Kidney (tissue), 14 donors: Measurements from ENCODE around the gene CHAMP1. TPM values are rescaled to one million over a fixed set of nuclear protein-coding genes. Genes with fewer than 3 reads are reported as not detected.

Source experiments
- DNase-seq, 5 donors: peaks; one replicate each; pipeline ENCODE4 v3.0.0-alpha.2; 2013 to 2020
- FAIRE-seq: peaks from 2 replicates; lab custom pipeline; 2012; peaks lifted over from hg19 to GRCh38; lab: Jason Lieb, UNC
- H3K27ac ChIP-seq, 2 donors: one replicate each; pipeline ENCODE4 v1.7.0; 2013; ENCODE audit warnings: low read depth in 2 of 2, low read length in 2 of 2, inconsistent platforms in 1 of 2
- H3K27me3 ChIP-seq: one replicate; pipeline ENCODE4 v1.7.1; 2013; ENCODE audit warnings: low read length, inconsistent platforms; ENCODE audit not compliant: control insufficient read depth, insufficient read depth
- H3K36me3 ChIP-seq, 3 donors: one replicate each; pipeline versions ENCODE4 v1.7.0 to v1.7.1; 2013; ENCODE audit warnings: low read length in 3 of 3, control low read depth in 1 of 3, inconsistent platforms in 1 of 3; ENCODE audit not compliant: insufficient read depth in 3 of 3, control insufficient read depth in 2 of 3
- H3K4me1 ChIP-seq, 3 donors: one replicate each; pipeline versions ENCODE4 v1.7.0 to v1.7.1; 2013; ENCODE audit warnings: low read length in 3 of 3, inconsistent platforms in 1 of 3, low read depth in 1 of 3; ENCODE audit not compliant: control insufficient read depth in 2 of 3, insufficient read depth in 2 of 3
- H3K4me3 ChIP-seq, 3 donors: one replicate each; pipeline versions ENCODE4 v1.7.0 to v1.8.1; 2013; ENCODE audit warnings: low read length in 3 of 3, control low read depth in 1 of 3, inconsistent platforms in 1 of 3
- H3K9ac ChIP-seq, 3 donors: one replicate each; pipeline versions ENCODE4 v1.7.0 to v1.7.1; 2013; ENCODE audit warnings: low read length in 3 of 3, control low read depth in 1 of 3, inconsistent platforms in 1 of 3
- H3K9me3 ChIP-seq, 3 donors: one replicate each; pipeline versions ENCODE4 v1.7.0 to v1.7.1; 2013; ENCODE audit warnings: low read length in 3 of 3, control low read depth in 1 of 3, inconsistent platforms in 1 of 3; ENCODE audit not compliant: control insufficient read depth in 2 of 3, insufficient read depth in 1 of 3
- intact Hi-C: fragments of 100-400 bp; cut with DNase I; formaldehyde crosslinking; loops from one replicate; pipeline ENCODE4 v1.11.1; 2022
- polyA plus RNA-seq: library from polyadenylated mRNA; stranded (reverse); fragments of 350-450 nt; fragmentation: Illumina TruSeq; extraction: RNeasy Lipid Tissue Mini Kit (QIAGEN cat#74804); gene quantifications from one replicate; pipeline ENCODE4 v1.2.3, GENCODE V29; 2014; ENCODE audit warnings: low read depth, low replicate concordance; ENCODE audit not compliant: insufficient read depth
- total RNA-seq: library from RNA; stranded (reverse); fragmentation: NEBNext Ultra II Directional; extraction: Animal tissue kit (Norgen Biotek cat#: 25700); gene quantifications from one replicate; pipeline ENCODE4 v1.2.1, GENCODE V29; 2021
- TF ChIP-seq, protein P1 (sequence below): IDR thresholded peaks from 3 replicates; pipeline ENCODE4 v1.5.1; 2012; ENCODE audit warnings: mild to moderate bottlenecking, moderate library complexity, borderline replicate concordance; ENCODE audit not compliant: insufficient read depth; ENCODE audit errors: extremely low read depth
- donor health status: control.
- donor health status: control.
- donor health status: control.
- donor health status: control.
- donor health status: control.
- donor health status: DM: yes; HTN: yes; CAD: no.
- donor health status: Normal renal cell carcinoma (clear cell type).

Gene CHAMP1
- total and polyA plus RNA-seq, 2 donors from 2014 or later, result 5.8 to 23.3 TPM

DNA sequence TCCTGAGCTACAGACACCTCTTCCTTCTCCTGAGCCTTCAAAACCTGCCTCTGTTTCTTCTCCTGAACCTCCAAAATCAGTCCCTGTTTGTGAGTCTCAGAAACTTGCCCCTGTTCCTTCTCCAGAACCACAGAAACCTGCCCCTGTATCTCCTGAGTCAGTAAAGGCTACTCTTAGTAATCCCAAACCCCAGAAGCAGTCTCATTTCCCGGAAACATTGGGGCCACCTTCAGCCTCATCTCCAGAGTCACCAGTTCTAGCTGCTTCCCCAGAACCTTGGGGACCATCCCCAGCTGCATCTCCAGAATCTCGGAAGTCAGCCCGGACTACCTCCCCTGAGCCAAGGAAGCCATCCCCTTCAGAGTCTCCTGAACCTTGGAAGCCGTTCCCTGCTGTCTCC lies 10.0 kb downstream of the CHAMP1 start:
- FAIRE-seq (no peak), DNase-seq (no peak)
- intact Hi-C loops, result no loop called here
- no peaks in the 10 kb centered on the region for H3K27me3 ChIP-seq
- no peak overlapping the region for H3K4me3 ChIP-seq
- no peak overlapping the region for H3K9ac ChIP-seq
- peaks cover 2 to 26% (median 9%) of the 10 kb centered on the region in 3 donors for H3K36me3 ChIP-seq
- H3K27ac ChIP-seq, result no peak overlapping the region
- H3K9me3 ChIP-seq, result no peaks in the 10 kb centered on the region
- peaks cover 0 to 3% (median 0%) of the 10 kb centered on the region in 3 donors for H3K4me1 ChIP-seq
- TF ChIP-seq, protein P1, sequence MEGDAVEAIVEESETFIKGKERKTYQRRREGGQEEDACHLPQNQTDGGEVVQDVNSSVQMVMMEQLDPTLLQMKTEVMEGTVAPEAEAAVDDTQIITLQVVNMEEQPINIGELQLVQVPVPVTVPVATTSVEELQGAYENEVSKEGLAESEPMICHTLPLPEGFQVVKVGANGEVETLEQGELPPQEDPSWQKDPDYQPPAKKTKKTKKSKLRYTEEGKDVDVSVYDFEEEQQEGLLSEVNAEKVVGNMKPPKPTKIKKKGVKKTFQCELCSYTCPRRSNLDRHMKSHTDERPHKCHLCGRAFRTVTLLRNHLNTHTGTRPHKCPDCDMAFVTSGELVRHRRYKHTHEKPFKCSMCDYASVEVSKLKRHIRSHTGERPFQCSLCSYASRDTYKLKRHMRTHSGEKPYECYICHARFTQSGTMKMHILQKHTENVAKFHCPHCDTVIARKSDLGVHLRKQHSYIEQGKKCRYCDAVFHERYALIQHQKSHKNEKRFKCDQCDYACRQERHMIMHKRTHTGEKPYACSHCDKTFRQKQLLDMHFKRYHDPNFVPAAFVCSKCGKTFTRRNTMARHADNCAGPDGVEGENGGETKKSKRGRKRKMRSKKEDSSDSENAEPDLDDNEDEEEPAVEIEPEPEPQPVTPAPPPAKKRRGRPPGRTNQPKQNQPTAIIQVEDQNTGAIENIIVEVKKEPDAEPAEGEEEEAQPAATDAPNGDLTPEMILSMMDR, result no peak

DNA sequence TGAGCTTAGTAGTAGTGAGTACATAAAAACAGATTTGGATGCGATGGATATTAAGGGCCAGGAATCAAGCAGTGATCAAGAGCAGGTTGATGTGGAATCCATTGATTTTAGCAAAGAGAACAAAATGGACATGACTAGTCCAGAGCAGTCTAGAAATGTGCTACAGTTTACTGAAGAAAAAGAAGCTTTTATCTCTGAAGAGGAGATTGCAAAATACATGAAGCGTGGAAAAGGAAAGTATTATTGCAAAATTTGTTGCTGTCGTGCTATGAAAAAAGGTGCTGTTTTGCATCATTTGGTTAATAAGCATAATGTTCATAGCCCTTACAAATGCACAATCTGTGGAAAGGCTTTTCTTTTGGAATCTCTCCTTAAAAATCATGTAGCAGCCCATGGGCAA lies 11.4 kb downstream of the CHAMP1 start:
- FAIRE-seq, result no peak
- TF ChIP-seq, protein P1, result no peak
- peaks cover 2 to 26% (median 9%) of the 10 kb centered on the region in 3 donors for H3K36me3 ChIP-seq
- no peak for DNase-seq
- intact Hi-C loops, result no loop called here
- H3K4me1 ChIP-seq, result no peaks in the 10 kb centered on the region
- no peaks in the 10 kb centered on the region for H3K27me3 ChIP-seq
- H3K9me3 ChIP-seq, result no peaks in the 10 kb centered on the region
- H3K27ac ChIP-seq, result no peak overlapping the region
- no peak overlapping the region for H3K9ac ChIP-seq
- no peak overlapping the region for H3K4me3 ChIP-seq

DNA sequence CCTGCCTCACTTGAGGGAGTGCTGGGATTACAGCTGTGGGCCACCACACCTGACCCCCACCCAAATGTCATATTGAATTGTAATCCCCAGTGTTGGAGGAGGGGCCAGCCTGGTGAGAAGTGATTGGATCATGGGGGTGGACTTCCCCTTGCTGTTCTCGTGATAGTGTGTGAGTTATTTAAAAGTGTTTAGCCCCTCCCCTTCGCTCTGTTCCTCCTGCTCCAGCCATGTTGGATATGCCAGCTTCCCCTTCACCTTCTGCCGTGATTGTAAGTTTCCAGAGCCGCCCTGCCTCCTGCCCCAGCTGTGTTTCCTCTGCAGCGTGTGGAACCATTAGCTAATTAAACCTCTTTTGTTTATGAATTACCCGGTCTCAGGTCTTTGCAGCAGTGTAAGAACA lies 13.7 kb downstream of the CHAMP1 start:
- DNase-seq (no peak), FAIRE-seq (no peak)
- no peaks in the 10 kb centered on the region for H3K4me1 ChIP-seq
- H3K9ac ChIP-seq, result no peak overlapping the region
- H3K27ac ChIP-seq, result no peak overlapping the region
- intact Hi-C loops, result no loop called here
- H3K9me3 ChIP-seq, result no peaks in the 10 kb centered on the region
- no peaks in the 10 kb centered on the region for H3K27me3 ChIP-seq
- peaks cover 0 to 20% (median 2%) of the 10 kb centered on the region in 3 donors for H3K36me3 ChIP-seq
- TF ChIP-seq, protein P1, result no peak
- H3K4me3 ChIP-seq, result no peak overlapping the region

DNA sequence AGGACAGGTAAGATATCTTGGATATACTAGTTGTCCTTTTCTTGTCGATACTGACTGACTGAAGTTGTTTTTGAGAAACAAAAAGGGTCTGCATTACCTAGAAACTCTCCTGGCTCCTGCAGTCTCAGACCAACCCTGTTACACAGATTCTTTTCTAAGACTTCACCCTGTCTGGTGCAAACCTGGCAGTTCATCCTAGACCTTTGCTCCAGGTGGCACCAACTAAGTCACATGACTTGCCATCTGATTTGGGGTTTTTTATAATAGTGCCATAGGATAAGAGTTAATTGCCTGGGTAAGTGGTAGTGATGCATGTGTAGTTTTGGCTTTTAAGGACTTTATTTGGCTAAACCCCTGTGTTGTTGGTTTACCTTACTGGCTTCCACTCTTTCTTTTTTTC lies 14.3 kb downstream of the CHAMP1 start:
- peaks cover 0 to 16% (median 2%) of the 10 kb centered on the region in 3 donors for H3K36me3 ChIP-seq
- H3K4me1 ChIP-seq, result no peaks in the 10 kb centered on the region
- TF ChIP-seq, protein P1, result no peak
- no peak for FAIRE-seq
- no peaks in the 10 kb centered on the region for H3K9me3 ChIP-seq
- H3K27ac ChIP-seq, result no peak overlapping the region
- no peaks in the 10 kb centered on the region for H3K27me3 ChIP-seq
- intact Hi-C loops, result no loop called here
- no peak for DNase-seq
- H3K4me3 ChIP-seq, result no peak overlapping the region
- no peak overlapping the region for H3K9ac ChIP-seq
